ENCODE measurements around the gene ERN1. TPM values are rescaled to one million over a fixed set of nuclear protein-coding genes. Genes with fewer than 3 reads are reported as not detected.

The ERN1 gene
- total and polyA plus RNA-seq, 2 of the 8 experiments (the other 6 are each of a cell fraction or from before 2014, with no cell fraction given): 1.8 to 3.9 TPM

DNA sequence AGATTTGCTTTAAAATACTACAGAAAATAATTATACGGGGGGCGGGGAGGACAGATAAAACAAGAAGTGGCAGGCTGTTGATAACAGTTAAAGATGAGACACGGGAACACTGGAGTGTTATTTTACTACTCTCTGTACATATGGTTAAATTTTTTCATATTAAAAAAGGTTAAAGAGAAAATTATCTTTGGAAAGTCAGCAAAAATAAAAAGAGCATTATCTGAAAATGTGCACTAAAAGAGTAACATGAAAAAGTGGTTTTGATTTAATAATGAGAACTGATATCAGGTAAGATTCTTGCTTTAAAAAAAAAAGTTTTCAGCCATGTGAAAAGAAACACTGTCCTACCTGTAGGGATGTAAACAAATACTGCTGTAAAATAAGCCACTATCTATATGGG, 46.9 kb downstream of the ERN1 start:
- H3K9ac ChIP-seq (replicated peaks in 1 of 4; ENCODE audit: extremely low read depth in 1 of 4, low read depth in 3 of 4, low read length in 3 of 4): no peak overlapping the region
- H3K79me1 ChIP-seq (ENCODE audit: low read depth, low read length): no peaks in the 10 kb centered on the region
- H3K4me3 ChIP-seq (ENCODE audit: extremely low read depth in 1 of 4, insufficient read depth in 2 of 4, low read depth in 3 of 4, low read length in 4 of 4): no peak overlapping the region
- no peak overlapping the region for H3K4ac ChIP-seq (replicated peaks; ENCODE audit: insufficient read length, low read depth, low read length)
- H3K4me1 ChIP-seq (replicated peaks in 1 of 4; ENCODE audit: control insufficient read depth in 3 of 4, insufficient read depth in 4 of 4, low read length in 3 of 4): peaks cover 0 to 7% (median 0%) of the 10 kb centered on the region in 4 experiments; a peak in 2 of 7 replicates
- DNase-seq (ENCODE audit: low read depth in 1 of 2, low spot score in 2 of 2) (no peak), FAIRE-seq (no peak)
- no peaks in the 10 kb centered on the region for H3K79me2 ChIP-seq (ENCODE audit: control insufficient read depth in 1 of 2, insufficient read depth in 2 of 2, low read length in 2 of 2)
- no peaks in the 10 kb centered on the region for H4K20me1 ChIP-seq (replicated peaks in 1 of 2; ENCODE audit: control insufficient read depth in 1 of 2, insufficient read depth in 2 of 2, low read length in 2 of 2)
- H2AK5ac ChIP-seq (ENCODE audit: low read depth, low read length): no peak overlapping the region
- 88% methylated on average over 3 of the region's 3 CpGs; no CpG with 5 or more reads in 1 of the 2 experiments for WGBS, 2 experiments (ENCODE audit: extremely low coverage in 1 of 2, insufficient coverage in 1 of 2, insufficient read length in 1 of 2, insufficient replicate concordance in 2 of 2, low coverage in 1 of 2, low lambda C conversion rate in 2 of 2, missing lambda C conversion rate in 1 of 2)
- H2AFZ ChIP-seq (ENCODE audit: low read length): no peak overlapping the region
- H3K27me3 ChIP-seq (replicated peaks in 1 of 4; ENCODE audit: control insufficient read depth in 3 of 4, extremely low read depth in 1 of 4, insufficient read depth in 3 of 4, low read length in 3 of 4): no peaks in the 10 kb centered on the region
- H2BK12ac ChIP-seq (ENCODE audit: low read depth, low read length): no peak overlapping the region
- H4K8ac ChIP-seq (ENCODE audit: extremely low read depth, insufficient read depth, low read length): no peak overlapping the region
- H3K4me2 ChIP-seq (ENCODE audit: insufficient read depth in 1 of 2, low read depth in 2 of 2, low read length in 2 of 2): no peak overlapping the region
- no peak overlapping the region for H3K23ac ChIP-seq (ENCODE audit: insufficient read length)
- no peak overlapping the region for H2BK20ac ChIP-seq (ENCODE audit: low read length)
- ChIA-PET CTCF (ENCODE audit: partially characterized antibody) (interaction anchor here (0.8 to 4.0 kb wide), 4 partner anchors 9 to 59 kb away, joined by 3 to 24 read pairs (median 4); no protein-coding TSS in a partner anchor), POLR2A (ENCODE audit: partially characterized antibody) (interaction anchor here (1.0 to 1.3 kb wide), 2 partner anchors 40 to 65 kb away, joined by 3 read pairs; no protein-coding TSS in a partner anchor)
- TF ChIP-seq EZH2 (IDR thresholded peaks at IDR 0.05; ENCODE audit: low read depth, low read length, severe bottlenecking): no peak
- TF ChIP-seq BACH1 (IDR thresholded peaks at IDR 0.05; ENCODE audit: low read length): no peak
- TF ChIP-seq EP300 (IDR thresholded peaks at IDR 0.05; ENCODE audit: borderline replicate concordance in 1 of 2, low read depth in 2 of 2, low read length in 2 of 2): no peak
- no peak for TF ChIP-seq SAP30 (IDR thresholded peaks at IDR 0.05; ENCODE audit: insufficient read depth, insufficient replicate concordance, low read length)
- TF ChIP-seq MAFK (IDR thresholded peaks at IDR 0.05; ENCODE audit: low read depth, low read length): no peak
- TF ChIP-seq KDM1A (IDR thresholded peaks at IDR 0.05; ENCODE audit: borderline replicate concordance, low read length): no peak
- no peak overlapping the region for H4K5ac ChIP-seq (ENCODE audit: insufficient read length, low read depth, low read length)
- H3K27ac ChIP-seq (ENCODE audit: low read depth, low read length): no peak overlapping the region
- H3K23me2 ChIP-seq (ENCODE audit: low read depth, low read length): no peaks in the 10 kb centered on the region
- H3K9me3 ChIP-seq (ENCODE audit: insufficient read depth in 2 of 2, low read depth in 1 of 2, low read length in 1 of 2): no peaks in the 10 kb centered on the region
- no peak overlapping the region for H2BK120ac ChIP-seq (replicated peaks; ENCODE audit: low read depth, low read length)
- H2BK15ac ChIP-seq (ENCODE audit: low read length): no peak overlapping the region
- H3K36me3 ChIP-seq (ENCODE audit: control insufficient read depth in 2 of 4, insufficient read depth in 4 of 4, low read length in 3 of 4): no peaks in the 10 kb centered on the region
- H3K14ac ChIP-seq (ENCODE audit: insufficient read length): no peak overlapping the region
- H3K56ac ChIP-seq (replicated peaks; ENCODE audit: insufficient read length, low read depth, low read length): no peak overlapping the region
- H4K91ac ChIP-seq (replicated peaks; ENCODE audit: insufficient read length, low read length): no peak overlapping the region
- H3K18ac ChIP-seq (ENCODE audit: extremely low read depth, low read length): no peak overlapping the region
- H2BK5ac ChIP-seq (ENCODE audit: low read depth, low read length): no peak overlapping the region
